Right lobe of liver (tissue), 4 donors: ENCODE data around the gene DYNC2I2.

ENCODE experiments used
- CTCF ChIP-seq, 4 donors: fragments of 200-600 bp in 3 of 4; fragments of 450-650 bp in 1 of 4; IDR thresholded peaks; one replicate each; pipeline versions ENCODE4 v1.5.1 to v1.8.0; 2016 to 2022; ENCODE audit warnings: antibody characterized with exemption in 4 of 4, mild to moderate bottlenecking in 2 of 4
- POLR2A ChIP-seq: fragments of 450-650 bp; IDR thresholded peaks from one replicate; pipeline ENCODE4 v1.6.1; 2017; ENCODE audit warnings: antibody characterized with exemption, mild to moderate bottlenecking
- donor health status: DM: no; HTN: no; CAD: no.
- donor health status: DM: no; HTN: no; CAD: no.
- donor health status: DM: no; HTN: yes; CAD: no.

- TF ChIP-seq POLR2A (no peak), CTCF (IDR thresholded peaks at IDR 0.05) (no peak)
Observed at GRCh38 chr9:128619779-128620178, 36.9 kb downstream of the DYNC2I2 start.
